OCI-LY7 (cell line): Measurements from ENCODE around the gene UFSP1.

ENCODE experiments used
- CTCF ChIP-seq: fragments of 200-600 bp; sonication (generic); conservative IDR thresholded peaks from 2 replicates; pipeline ENCODE4 v1.5.1; 2014; ENCODE audit warnings: mild to moderate bottlenecking, antibody characterized with exemption, low read length, moderate library complexity, mixed read lengths
- EZH2phosphoT487 ChIP-seq: fragments of 200-600 bp; sonication (generic); IDR thresholded peaks from 2 replicates; pipeline ENCODE4 v1.6.1; 2018; ENCODE audit warnings: low read depth, borderline replicate concordance, mild to moderate bottlenecking, mixed run types, antibody characterized with exemption, low read length, moderate library complexity, mixed read lengths

DNA sequence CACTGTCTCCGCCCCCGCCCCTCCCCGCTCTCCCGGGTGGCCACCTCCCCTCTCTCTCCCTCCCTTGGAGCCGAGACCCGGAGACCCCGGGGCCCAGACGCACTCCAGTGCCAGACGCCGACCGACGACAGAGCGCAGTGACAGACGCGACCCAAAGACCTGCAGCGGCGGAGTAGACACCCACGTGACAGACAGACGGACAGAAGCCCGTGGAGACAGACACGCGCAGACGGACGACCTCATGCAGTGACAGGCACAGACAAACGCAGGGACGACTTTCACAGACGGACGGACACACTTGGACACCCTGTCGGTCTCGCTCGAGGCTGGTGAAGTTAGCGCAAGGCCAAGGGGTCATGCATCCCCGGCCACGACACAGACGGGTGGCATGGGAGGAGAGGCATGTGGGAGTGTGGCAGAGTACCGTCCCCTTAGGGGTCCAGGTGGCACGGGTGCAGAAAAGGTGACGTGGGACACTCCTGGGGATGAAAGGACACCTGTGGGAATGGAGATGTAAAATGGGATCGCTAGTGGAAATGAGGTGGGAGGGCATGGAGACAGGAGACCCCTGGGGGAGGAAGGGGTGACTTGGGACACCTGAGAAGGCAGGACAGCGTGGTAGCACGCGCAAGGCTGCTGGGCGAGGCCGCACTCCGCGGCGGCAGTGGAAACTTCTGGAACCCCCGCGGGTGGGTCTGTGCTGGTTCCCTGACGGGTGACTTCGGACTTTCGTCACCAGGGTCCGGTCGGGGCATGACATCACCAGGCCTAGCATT, 6.6 kb upstream of the UFSP1 start:
- no peak for TF ChIP-seq CTCF
- no peak for TF ChIP-seq EZH2phosphoT487
